Right lobe of liver (tissue), 6 donors: ENCODE results near the gene LDLRAD3. TPM values are rescaled to one million over a fixed set of nuclear protein-coding genes. Genes with fewer than 3 reads are reported as not detected.

Source experiments
- ATAC-seq, 4 donors: fragments of 200-7000 bp; cut with Tn5 transposase; one replicate each; pipeline ENCODE4 v1.9.1; 2020; ENCODE audit warnings: mild to moderate bottlenecking in 4 of 4, moderate library complexity in 4 of 4
- DNase-seq, 3 donors: peaks; one replicate each; pipeline ENCODE4 v3.0.0-alpha.2; 2020
- H3K27ac ChIP-seq, 3 donors: fragments of 200-600 bp; one replicate each; pipeline ENCODE4 v1.8.0; 2022
- H3K27me3 ChIP-seq, 2 donors: fragments of 200-600 bp; one replicate each; pipeline ENCODE4 v1.8.0; 2022
- H3K36me3 ChIP-seq, 4 donors: fragments of 200-600 bp; sonication (generic) in 1 of 4; one replicate each; pipeline versions ENCODE4 v1.5.1 to v1.8.0; 2017 to 2022; ENCODE audit warnings: control low read depth in 1 of 4
- H3K4me1 ChIP-seq, 4 donors: fragments of 200-600 bp; sonication (generic) in 1 of 4; one replicate each; pipeline versions ENCODE4 v1.5.1 to v1.8.0; 2017 to 2022; ENCODE audit warnings: control low read depth in 1 of 4
- H3K4me3 ChIP-seq, 3 donors: fragments of 200-600 bp; one replicate each; pipeline ENCODE4 v1.8.0; 2022
- H3K9me3 ChIP-seq, 4 donors: fragments of 200-600 bp; sonication (generic) in 1 of 4; one replicate each; pipeline versions ENCODE4 v1.5.1 to v1.8.0; 2017 to 2022; ENCODE audit warnings: control low read depth in 1 of 4
- POLR2A ChIP-seq: fragments of 450-650 bp; IDR thresholded peaks from one replicate; pipeline ENCODE4 v1.6.1; 2017; ENCODE audit warnings: antibody characterized with exemption, mild to moderate bottlenecking
- WGBS: methylation state at CpG from one replicate; pipeline ENCODE4 v1.1.6; 2018; ENCODE audit warnings: low coverage, low lambda C conversion rate; ENCODE audit not compliant: insufficient coverage; ENCODE audit errors: missing lambda C conversion rate; 5-methylcytosine and 5-hydroxymethylcytosine counted together
- intact Hi-C, 2 donors: fragments of 100-400 bp; cut with DNase I; formaldehyde crosslinking; loops; one replicate each; pipeline versions ENCODE4 v1.11.2 to v1.14.1; 2022
- total RNA-seq, 6 experiments: library from RNA; depleted of rRNA in 2 of 6; stranded (reverse); fragments of >200 nt in 2 of 6; fragmentation: NEBNext Ultra II Directional in 3 of 6; extraction: Animal tissue kit (Norgen Biotek cat#: 25700) in 3 of 6; gene quantifications; one replicate each; pipeline versions ENCODE4 v1.1.0 to v1.2.4, GENCODE V29; 2016 to 2023
- TF ChIP-seq, protein P1 (sequence below), 4 donors: fragments of 200-600 bp in 3 of 4; fragments of 450-650 bp in 1 of 4; IDR thresholded peaks; one replicate each; pipeline versions ENCODE4 v1.5.1 to v1.8.0; 2016 to 2022; ENCODE audit warnings: antibody characterized with exemption in 4 of 4, mild to moderate bottlenecking in 2 of 4
- donor health status: DM: no; HTN: yes; CAD: no.
- donor health status: DM: no; HTN: no; CAD: no.
- donor health status: DM: no; HTN: no; CAD: no.
- donor health status: DM: no; HTN: yes; CAD: no.
- donor health status: DM: no; HTN: yes; CAD: no.

The LDLRAD3 gene
- total RNA-seq, 6 experiments from 2014 or later = 0.62 to 3.3 (median 2.7) TPM

DNA sequence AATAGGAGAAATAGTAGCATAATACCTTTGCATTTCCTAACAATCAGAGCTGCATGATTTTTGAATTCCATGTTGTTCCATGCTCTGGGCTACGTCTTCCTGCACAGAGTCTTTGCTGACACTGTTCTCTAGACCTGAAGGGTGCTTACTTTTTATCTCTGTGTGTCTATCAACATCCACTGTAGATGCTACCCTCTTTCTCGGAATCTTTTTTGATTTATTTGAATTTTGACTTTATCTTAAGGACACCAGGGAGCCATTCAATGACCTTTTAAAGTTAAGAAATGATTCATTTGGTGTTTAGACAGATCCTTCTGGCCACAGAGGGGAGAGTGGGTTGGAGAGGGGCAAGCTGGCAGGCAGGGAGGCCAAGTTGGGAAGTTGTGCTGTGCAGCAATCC lies 90.1 kb downstream of the LDLRAD3 start:
- no peak for ATAC-seq
- Histone ChIP-seq H3K4me1 (no peaks in the 10 kb centered on the region), H3K27ac (no peak overlapping the region), H3K9me3 (no peaks in the 10 kb centered on the region), H3K36me3 (no peaks in the 10 kb centered on the region), H3K27me3 (no peaks in the 10 kb centered on the region), H3K4me3 (no peak overlapping the region)
- no peak for TF ChIP-seq POLR2A
- TF ChIP-seq, protein P1, sequence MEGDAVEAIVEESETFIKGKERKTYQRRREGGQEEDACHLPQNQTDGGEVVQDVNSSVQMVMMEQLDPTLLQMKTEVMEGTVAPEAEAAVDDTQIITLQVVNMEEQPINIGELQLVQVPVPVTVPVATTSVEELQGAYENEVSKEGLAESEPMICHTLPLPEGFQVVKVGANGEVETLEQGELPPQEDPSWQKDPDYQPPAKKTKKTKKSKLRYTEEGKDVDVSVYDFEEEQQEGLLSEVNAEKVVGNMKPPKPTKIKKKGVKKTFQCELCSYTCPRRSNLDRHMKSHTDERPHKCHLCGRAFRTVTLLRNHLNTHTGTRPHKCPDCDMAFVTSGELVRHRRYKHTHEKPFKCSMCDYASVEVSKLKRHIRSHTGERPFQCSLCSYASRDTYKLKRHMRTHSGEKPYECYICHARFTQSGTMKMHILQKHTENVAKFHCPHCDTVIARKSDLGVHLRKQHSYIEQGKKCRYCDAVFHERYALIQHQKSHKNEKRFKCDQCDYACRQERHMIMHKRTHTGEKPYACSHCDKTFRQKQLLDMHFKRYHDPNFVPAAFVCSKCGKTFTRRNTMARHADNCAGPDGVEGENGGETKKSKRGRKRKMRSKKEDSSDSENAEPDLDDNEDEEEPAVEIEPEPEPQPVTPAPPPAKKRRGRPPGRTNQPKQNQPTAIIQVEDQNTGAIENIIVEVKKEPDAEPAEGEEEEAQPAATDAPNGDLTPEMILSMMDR (IDR thresholded peaks at IDR 0.05) = no peak
- 79% methylated on average over 2 of the region's 2 CpGs for WGBS
- intact Hi-C loops = no loop called here
- DNase-seq = no peak

GRCh38 chr11:36034551-36035331 lies 90.9 kb downstream of the LDLRAD3 start:
- ATAC-seq (no peak), DNase-seq (no peak)
- intact Hi-C loops = no loop called here
- Histone ChIP-seq H3K4me1 (no peaks in the 10 kb centered on the region), H3K9me3 (no peaks in the 10 kb centered on the region), H3K4me3 (no peak overlapping the region), H3K27me3 (no peaks in the 10 kb centered on the region), H3K27ac (no peak overlapping the region), H3K36me3 (no peaks in the 10 kb centered on the region)
- WGBS = 73% methylated on average over 8 of the region's 11 CpGs
- no peak for TF ChIP-seq POLR2A
- TF ChIP-seq, protein P1 (IDR thresholded peaks at IDR 0.05) = no peak

- intact Hi-C loops = no loop called here
- 25% methylated on average over 1 of the region's 1 CpG for WGBS
- Histone ChIP-seq H3K4me1 (no peaks in the 10 kb centered on the region), H3K36me3 (no peaks in the 10 kb centered on the region), H3K9me3 (no peaks in the 10 kb centered on the region), H3K4me3 (no peak overlapping the region), H3K27me3 (no peaks in the 10 kb centered on the region), H3K27ac (no peak overlapping the region)
- TF ChIP-seq POLR2A = no peak
- TF ChIP-seq, protein P1 (IDR thresholded peaks at IDR 0.05) = no peak
- no peak for ATAC-seq
- no peak for DNase-seq
These were observed 91.6 kb downstream of the LDLRAD3 start for GRCh38 chr11:36035454-36035853.

- Histone ChIP-seq H3K27ac (no peak overlapping the region), H3K4me1 (no peaks in the 10 kb centered on the region), H3K36me3 (no peaks in the 10 kb centered on the region), H3K9me3 (no peaks in the 10 kb centered on the region), H3K4me3 (no peak overlapping the region), H3K27me3 (no peaks in the 10 kb centered on the region)
- intact Hi-C loops = no loop called here
- no peak for DNase-seq
- ATAC-seq = no peak
- TF ChIP-seq, protein P1 (IDR thresholded peaks at IDR 0.05) = no peak
- TF ChIP-seq POLR2A = no peak
- 49% methylated on average over 3 of the region's 9 CpGs for WGBS
These were observed 92.1 kb downstream of the LDLRAD3 start for GRCh38 chr11:36035999-36036398.
